H1 (cell line): ENCODE measurements around the gene RABL2B. TPM values are rescaled to one million over a fixed set of nuclear protein-coding genes. Genes with fewer than 3 reads are reported as not detected.

ENCODE experiments used
- CTCF ChIA-PET: fragments of 300-600 bp; sonication (Branson Sonifier 250); formaldehyde crosslinking; loops from one replicate; lab custom pipeline; 2021; ENCODE audit not compliant: partially characterized antibody; lab: Charles Lee
- POLR2A ChIA-PET: fragments of 300-600 bp; sonication (Branson Sonifier 250); formaldehyde crosslinking; loops from one replicate; lab custom pipeline; 2021; ENCODE audit warnings: inconsistent platforms; ENCODE audit not compliant: partially characterized antibody; lab: Charles Lee
- DNase-seq, 2 experiments: peaks; one replicate each; pipeline versions ENCODE4 v3.0.0 to v3.0.0-alpha.2; 2010 to 2022; ENCODE audit warnings: low spot score in 2 of 2, low read depth in 1 of 2, mixed read lengths in 1 of 2
- FAIRE-seq: peaks from 2 replicates; lab custom pipeline; 2011; peaks lifted over from hg19 to GRCh38; lab: Jason Lieb, UNC
- H2AFZ ChIP-seq: 2 replicates; pipeline ENCODE4 v1.8.1; 2012; ENCODE audit warnings: low read length, inconsistent platforms
- H2AK5ac ChIP-seq: 2 replicates; pipeline ENCODE4 v1.6.1; 2013; ENCODE audit warnings: low read depth, low read length
- H2BK120ac ChIP-seq: replicated peaks from 2 replicates; pipeline ENCODE3; 2013; ENCODE audit warnings: low read depth, low read length, inconsistent platforms
- H2BK12ac ChIP-seq: 2 replicates; pipeline ENCODE4 v1.6.1; 2013; ENCODE audit warnings: low read depth, low read length
- H2BK15ac ChIP-seq: 2 replicates; pipeline ENCODE4 v1.6.1; 2013; ENCODE audit warnings: low read length
- H2BK20ac ChIP-seq: 2 replicates; pipeline ENCODE4 v1.6.1; 2013; ENCODE audit warnings: low read length
- H2BK5ac ChIP-seq: 2 replicates; pipeline ENCODE4 v1.6.1; 2013; ENCODE audit warnings: low read depth, low read length
- H3K14ac ChIP-seq: 2 replicates; pipeline ENCODE4 v1.6.1; 2013; ENCODE audit warnings: inconsistent platforms; ENCODE audit not compliant: insufficient read length
- H3K18ac ChIP-seq: 2 replicates; pipeline ENCODE4 v1.6.1; 2013; ENCODE audit warnings: low read length; ENCODE audit errors: extremely low read depth
- H3K23ac ChIP-seq: 2 replicates; pipeline ENCODE4 v1.6.1; 2013; ENCODE audit warnings: inconsistent platforms; ENCODE audit not compliant: insufficient read length
- H3K23me2 ChIP-seq: 2 replicates; pipeline ENCODE4 v1.6.1; 2013; ENCODE audit warnings: low read depth, low read length
- H3K27ac ChIP-seq: 2 replicates; pipeline ENCODE4 v1.6.1; 2011; ENCODE audit warnings: low read depth, low read length, inconsistent platforms
- H3K27me3 ChIP-seq, 4 experiments: replicated peaks in 1 of 4; 1 replicate in 1 of 4; 2 replicates in 3 of 4; pipeline versions ENCODE4 v1.6.1 to v1.8.1; 2011 to 2013; ENCODE audit warnings: low read length in 3 of 4, mild to moderate bottlenecking in 3 of 4, inconsistent platforms in 2 of 4, mixed read lengths in 2 of 4, moderate library complexity in 1 of 4; ENCODE audit not compliant: control insufficient read depth in 3 of 4, insufficient read depth in 3 of 4; ENCODE audit errors: extremely low read depth in 1 of 4
- H3K36me3 ChIP-seq, 4 experiments: 2 replicates each; pipeline versions ENCODE4 v1.6.1 to v1.8.1; 2011 to 2013; ENCODE audit warnings: mild to moderate bottlenecking in 4 of 4, low read length in 3 of 4, moderate library complexity in 2 of 4, control low read depth in 1 of 4, inconsistent platforms in 1 of 4; ENCODE audit not compliant: insufficient read depth in 4 of 4, control insufficient read depth in 2 of 4
- H3K4ac ChIP-seq: replicated peaks from 2 replicates; pipeline ENCODE3; 2013; ENCODE audit warnings: low read length, low read depth, mixed read lengths, inconsistent platforms; ENCODE audit not compliant: insufficient read length
- H3K4me1 ChIP-seq, 4 experiments: replicated peaks in 1 of 4; 1 replicate in 1 of 4; 2 replicates in 3 of 4; pipeline versions ENCODE4 v1.6.1 to v1.8.1; 2011 to 2013; ENCODE audit warnings: low read length in 3 of 4, inconsistent platforms in 2 of 4, mixed read lengths in 1 of 4; ENCODE audit not compliant: insufficient read depth in 4 of 4, control insufficient read depth in 3 of 4
- H3K4me2 ChIP-seq, 2 experiments: 2 replicates each; pipeline versions ENCODE4 v1.6.1 to v1.8.1; 2011 to 2013; ENCODE audit warnings: low read depth in 2 of 2, low read length in 2 of 2, control low read depth in 1 of 2, inconsistent platforms in 1 of 2, mild to moderate bottlenecking in 1 of 2; ENCODE audit not compliant: insufficient read depth in 1 of 2
- H3K4me3 ChIP-seq, 4 experiments: fragments of 200-600, 300-600 bp in 1 of 4; sonication (generic), shearing (Covaris generic), sonication (Bioruptor Twin) in 1 of 4; 2 replicates each; pipeline versions ENCODE4 v1.5.1 to v1.8.1; 2011 to 2016; ENCODE audit warnings: low read length in 4 of 4, low read depth in 3 of 4, control low read depth in 2 of 4, inconsistent platforms in 2 of 4, mild to moderate bottlenecking in 2 of 4, mixed read lengths in 1 of 4, moderate library complexity in 1 of 4; ENCODE audit not compliant: insufficient read depth in 2 of 4; ENCODE audit errors: extremely low read depth in 1 of 4
- H3K56ac ChIP-seq: replicated peaks from 2 replicates; pipeline ENCODE3; 2013; ENCODE audit warnings: low read depth, mild to moderate bottlenecking, mixed read lengths, low read length, inconsistent platforms; ENCODE audit not compliant: insufficient read length
- H3K79me1 ChIP-seq: 2 replicates; pipeline ENCODE4 v1.6.1; 2013; ENCODE audit warnings: low read depth, low read length, control low read depth
- H3K79me2 ChIP-seq, 2 experiments: 2 replicates each; pipeline versions ENCODE4 v1.6.1 to v1.8.1; 2012 to 2013; ENCODE audit warnings: low read length in 2 of 2, mild to moderate bottlenecking in 2 of 2, inconsistent platforms in 1 of 2; ENCODE audit not compliant: insufficient read depth in 2 of 2, control insufficient read depth in 1 of 2
- H3K9ac ChIP-seq, 4 experiments: replicated peaks in 1 of 4; 1 replicate in 1 of 4; 2 replicates in 3 of 4; pipeline versions ENCODE4 v1.6.1 to v1.8.1; 2011 to 2013; ENCODE audit warnings: low read depth in 3 of 4, low read length in 3 of 4, control low read depth in 2 of 4, mild to moderate bottlenecking in 2 of 4, moderate library complexity in 2 of 4, inconsistent platforms in 1 of 4; ENCODE audit errors: extremely low read depth in 1 of 4
- H3K9me3 ChIP-seq, 2 experiments: 2 replicates each; pipeline versions ENCODE4 v1.6.1 to v1.8.1; 2012 to 2013; ENCODE audit warnings: mild to moderate bottlenecking in 2 of 2, moderate library complexity in 2 of 2, control low read depth in 1 of 2, inconsistent platforms in 1 of 2, low read depth in 1 of 2, low read length in 1 of 2, mixed read lengths in 1 of 2; ENCODE audit not compliant: insufficient read depth in 2 of 2
- H4K20me1 ChIP-seq, 2 experiments: replicated peaks in 1 of 2; 2 replicates each; pipeline versions ENCODE3 to v1.8.1; 2011 to 2013; ENCODE audit warnings: inconsistent platforms in 2 of 2, low read length in 2 of 2, mild to moderate bottlenecking in 1 of 2; ENCODE audit not compliant: insufficient read depth in 2 of 2, control insufficient read depth in 1 of 2
- H4K5ac ChIP-seq: 2 replicates; pipeline ENCODE4 v1.6.1; 2013; ENCODE audit warnings: low read length, low read depth, mixed read lengths, inconsistent platforms; ENCODE audit not compliant: insufficient read length
- H4K8ac ChIP-seq: 2 replicates; pipeline ENCODE4 v1.8.0; 2013; ENCODE audit warnings: mild to moderate bottlenecking, moderate library complexity, low read length, inconsistent platforms; ENCODE audit not compliant: insufficient read depth; ENCODE audit errors: extremely low read depth
- H4K91ac ChIP-seq: replicated peaks from 2 replicates; pipeline ENCODE3; 2013; ENCODE audit warnings: low read length, mixed read lengths, inconsistent platforms; ENCODE audit not compliant: insufficient read length
- ASH2L ChIP-seq: fragments of 200-600, 300-600 bp; sonication (generic); IDR thresholded peaks from one replicate; pipeline ENCODE4 v1.7.1; 2017; ENCODE audit warnings: low read length
- BCL11A ChIP-seq, 2 experiments: IDR thresholded peaks; one replicate each; pipeline ENCODE4 v1.6.1; 2011; ENCODE audit warnings: low read depth in 2 of 2, low read length in 2 of 2, mild to moderate bottlenecking in 2 of 2
- BRCA1 ChIP-seq: IDR thresholded peaks from 2 replicates; pipeline ENCODE4 v1.6.1; 2012; ENCODE audit warnings: low read depth, low read length, improper control_type of control experiment
- MAFK ChIP-seq: IDR thresholded peaks from 2 replicates; pipeline ENCODE4 v1.6.1; 2012; ENCODE audit warnings: low read depth, mild to moderate bottlenecking, improper control_type of control experiment, low read length
- POLR2A ChIP-seq, 2 experiments: IDR thresholded peaks; 1 replicate in 1 of 2; 2 replicates in 1 of 2; pipeline ENCODE4 v1.6.1; 2011; ENCODE audit warnings: low read depth in 2 of 2, low read length in 2 of 2, mild to moderate bottlenecking in 2 of 2; ENCODE audit errors: control extremely low read depth in 1 of 2
- RNF2 ChIP-seq: fragments of 200-900, 300-1000 bp; sonication (generic); IDR thresholded peaks from 2 replicates; pipeline ENCODE4 v1.7.1; 2016; ENCODE audit warnings: borderline replicate concordance, low read depth, mild to moderate bottlenecking, antibody characterized with exemption, low read length; ENCODE audit not compliant: poor library complexity, severe bottlenecking; ENCODE audit errors: missing control alignments
- SIRT6 ChIP-seq: IDR thresholded peaks from one replicate; pipeline ENCODE4 v1.7.1; 2012; ENCODE audit warnings: low read length, inconsistent platforms
- TEAD4 ChIP-seq: IDR thresholded peaks from 2 replicates; pipeline ENCODE4 v1.6.1; 2012; ENCODE audit warnings: low read depth, low read length, inconsistent platforms, mixed read lengths
- USF2 ChIP-seq: IDR thresholded peaks from 2 replicates; pipeline ENCODE4 v1.6.1; 2011; ENCODE audit warnings: low read length, improper control_type of control experiment
- WGBS, 2 experiments: shearing (Covaris generic) in 1 of 2; methylation state at CpG; one replicate each; pipeline versions ENCODE4 v1.1.6 to v1.1.7; 2013 to 2015; ENCODE audit warnings: low lambda C conversion rate in 2 of 2, mixed read lengths in 2 of 2, inconsistent platforms in 1 of 2, low coverage in 1 of 2, missing lambda C conversion rate in 1 of 2; ENCODE audit not compliant: insufficient replicate concordance in 2 of 2, insufficient coverage in 1 of 2, insufficient read length in 1 of 2; ENCODE audit errors: extremely low coverage in 1 of 2, missing lambda C conversion rate in 1 of 2; 5-methylcytosine and 5-hydroxymethylcytosine counted together
- polyA plus RNA-seq, 7 experiments: library from polyadenylated mRNA; depleted of rRNA in 3 of 7; stranded (reverse) in 5 of 7; unstranded in 2 of 7; fragments of >200 nt in 5 of 7; fragments of 200-250 nt in 2 of 7; gene quantifications; 1 replicate in 5 of 7; 2 replicates in 1 of 7; 4 replicates in 1 of 7; pipeline versions ENCODE4 v1.2.1 to v1.2.3, GENCODE V29; 2011 to 2013; ENCODE audit warnings: missing spikeins in 2 of 7, mixed read lengths in 2 of 7
- total RNA-seq: library from RNA; stranded (reverse); fragmentation: NEBNext Ultra II Directional; extraction: Animal tissue kit (Norgen Biotek cat#: 25700); gene quantifications from 2 replicates; pipeline ENCODE4 v1.2.1, GENCODE V29; 2021

The RABL2B gene
- total and polyA plus RNA-seq, 2 of the 8 experiments (the other 6 are each of a cell fraction or from before 2014, with no cell fraction given) = 16.2 to 26.5 TPM

GRCh38 chr22:50718352-50718709, 65.1 kb downstream of the RABL2B start:
- H3K4me1 ChIP-seq = peaks cover 0 to 6% (median 0%) of the 10 kb centered on the region in 4 experiments; a peak in 2 of 7 replicates
- H3K4ac ChIP-seq = no peak overlapping the region
- no peak overlapping the region for H3K23ac ChIP-seq
- H3K9ac ChIP-seq = no peak overlapping the region
- H2BK15ac ChIP-seq = no peak overlapping the region
- no peak overlapping the region for H3K56ac ChIP-seq
- no peak overlapping the region for H3K18ac ChIP-seq
- H2BK12ac ChIP-seq = no peak overlapping the region
- FAIRE-seq = no peak
- no peak overlapping the region for H3K27ac ChIP-seq
- no peak overlapping the region for H2BK5ac ChIP-seq
- no peak for DNase-seq
- TF ChIP-seq TEAD4 (no peak), BRCA1 (no peak), ASH2L (no peak), MAFK (no peak), POLR2A (IDR thresholded peaks at IDR 0.05; ENCODE audit: control extremely low read depth in 1 of 2, low read depth in 2 of 2, low read length in 2 of 2) (no peak), RNF2 (no peak), BCL11A (IDR thresholded peaks at IDR 0.05; ENCODE audit: low read depth in 2 of 2, low read length in 2 of 2) (no peak), USF2 (no peak), SIRT6 (no peak)
- H4K91ac ChIP-seq = no peak overlapping the region
- H4K8ac ChIP-seq = no peak overlapping the region
- H3K36me3 ChIP-seq = peaks cover 0 to 7% (median 0%) of the 10 kb centered on the region in 4 experiments; a peak in 1 of 8 replicates
- H2BK120ac ChIP-seq = no peak overlapping the region
- H2AFZ ChIP-seq = no peak overlapping the region
- no peaks in the 10 kb centered on the region for H3K79me1 ChIP-seq
- no peak overlapping the region for H2BK20ac ChIP-seq
- H3K23me2 ChIP-seq = peaks cover 1% of the 10 kb centered on the region; the same call in 1 of the 2 replicates
- no peaks in the 10 kb centered on the region for H3K79me2 ChIP-seq
- peaks cover 11 to 28% of the 10 kb centered on the region in 2 experiments for H4K20me1 ChIP-seq
- no peak overlapping the region for H3K14ac ChIP-seq
- no peak overlapping the region for H3K4me2 ChIP-seq
- H4K5ac ChIP-seq = no peak overlapping the region
- no peak overlapping the region for H2AK5ac ChIP-seq
- peaks cover 31 to 56% (median 48%) of the 10 kb centered on the region in 4 experiments for H3K27me3 ChIP-seq
- no peaks in the 10 kb centered on the region for H3K9me3 ChIP-seq
- POLR2A ChIA-PET = no interaction called here
- CTCF ChIA-PET = no interaction called here
- WGBS, 2 experiments = 86% methylated on average over 8 of the region's 10 CpGs; no CpG with 5 or more reads in 1 of the 2 experiments
- no peak overlapping the region for H3K4me3 ChIP-seq
